ENCODE data around the gene GPR142. TPM values are rescaled to one million over a fixed set of nuclear protein-coding genes. Genes with fewer than 3 reads are reported as not detected.
A peak's percentile ranks its signal among the peaks of the same experiment; 100 is the strongest.

Gene GPR142
- total and polyA plus RNA-seq, 2 of the 13 experiments (the other 11 are each of a cell fraction or from before 2014, with no cell fraction given) = not detected

- TF ChIP-seq KLF11 (CRISPR knock-in tag; IDR thresholded peaks at IDR 0.05) = no peak
- no peak for TF ChIP-seq NFE2 (CRISPR knock-in tag; IDR thresholded peaks at IDR 0.05)
- TF ChIP-seq TRIM22 (IDR thresholded peaks at IDR 0.05) = no peak
- TF ChIP-seq REPIN1 (CRISPR knock-in tag; IDR thresholded peaks at IDR 0.05; ENCODE audit: borderline replicate concordance, low read depth) = no peak
- TF ChIP-seq ZNF496 (CRISPR knock-in tag; IDR thresholded peaks at IDR 0.05; ENCODE audit: insufficient replicate concordance) = no peak
- no peak overlapping the region for H3K4me3 ChIP-seq (replicated peaks in 1 of 3; ENCODE audit: insufficient read depth in 1 of 3, low read depth in 2 of 3, low read length in 3 of 3)
- no peaks in the 10 kb centered on the region for H3K9me3 ChIP-seq (ENCODE audit: low read length)
- in situ Hi-C loops (cut with HindIII; ENCODE audit: extremely low pct_ligation_motif_present, low pct_unique_long_range_greater_than_20kb) = no loop called here
- no peaks in the 10 kb centered on the region for H4K20me1 ChIP-seq (ENCODE audit: insufficient read depth, low read length)
- H3K4me1 ChIP-seq (ENCODE audit: insufficient read depth, low read length) = no peaks in the 10 kb centered on the region
- peak; percentile 44 for ATAC-seq
- DNase-seq (ENCODE audit: low spot score) = no peak
- no peak for FAIRE-seq
- H3K79me2 ChIP-seq (ENCODE audit: insufficient read depth, low read length) = no peaks in the 10 kb centered on the region
- CTCF ChIA-PET (ENCODE audit: low intra/inter-chr PET ratio, low total read pairs) = interaction anchor here (2.0 kb wide), 1 partner anchor 60 kb away, joined by 10 read pairs; no protein-coding TSS in a partner anchor
- H3K27ac ChIP-seq (ENCODE audit: extremely low read length, insufficient read depth, low read length) = no peak overlapping the region
- BruUV-seq (replicated peaks) = no TSS peak
- H3K4me2 ChIP-seq (ENCODE audit: low read depth, low read length) = no peak overlapping the region
- no peak overlapping the region for H2AFZ ChIP-seq (ENCODE audit: low read length)
- no peak overlapping the region for H3K9ac ChIP-seq (ENCODE audit: insufficient read depth, low read depth, low read length)
- intact Hi-C loops (cut with micrococcal nuclease; ENCODE audit: unreplicated experiment) = loop anchor here (1.0 kb wide), 1 partner anchor 60 kb away; no protein-coding TSS in a partner anchor
- no peaks in the 10 kb centered on the region for H3K36me3 ChIP-seq (replicated peaks in 1 of 2; ENCODE audit: control insufficient read depth in 1 of 2, insufficient read depth in 2 of 2, low read length in 2 of 2)
- WGBS (ENCODE audit: low lambda C conversion rate) = 19% methylated on average over 7 of the region's 7 CpGs
- peaks cover 4 to 76% of the 10 kb centered on the region in 2 experiments; a peak in 4 of 5 replicates for H3K27me3 ChIP-seq (ENCODE audit: control insufficient read depth in 1 of 2, insufficient read depth in 2 of 2, low read length in 2 of 2)
- POLR2A ChIA-PET = no interaction called here
Measured at GRCh38 chr17:74360899-74361229, 6.4 kb upstream of the GPR142 start.

- H3K9ac ChIP-seq (ENCODE audit: insufficient read depth, low read depth, low read length) = no peak within 1 kb of the TSS
- H3K36me3 ChIP-seq (replicated peaks in 1 of 2; ENCODE audit: control insufficient read depth in 1 of 2, insufficient read depth in 2 of 2, low read length in 2 of 2) = no peaks in the 10 kb centered on the region
- no peaks in the 10 kb centered on the region for H3K79me2 ChIP-seq (ENCODE audit: insufficient read depth, low read length)
- H3K4me2 ChIP-seq (ENCODE audit: low read depth, low read length) = no peak within 1 kb of the TSS
- ATAC-seq = peak; percentile 92
- ChIA-PET POLR2A (no interaction called here), CTCF (ENCODE audit: low intra/inter-chr PET ratio, low total read pairs) (interaction anchor here (2.0 kb wide), 1 partner anchor 61 kb away, joined by 10 read pairs; no protein-coding TSS in a partner anchor)
- no peak within 1 kb of the TSS for H3K27ac ChIP-seq (ENCODE audit: extremely low read length, insufficient read depth, low read length)
- in situ Hi-C loops (cut with HindIII; ENCODE audit: extremely low pct_ligation_motif_present, low pct_unique_long_range_greater_than_20kb) = no loop called here
- no TSS peak for BruUV-seq (replicated peaks)
- peaks cover 4 to 72% of the 10 kb centered on the region in 2 experiments; a peak in 4 of 5 replicates for H3K27me3 ChIP-seq (ENCODE audit: control insufficient read depth in 1 of 2, insufficient read depth in 2 of 2, low read length in 2 of 2)
- FAIRE-seq = no peak
- intact Hi-C loops (cut with micrococcal nuclease; ENCODE audit: unreplicated experiment) = loop anchor here (1.0 kb wide), 1 partner anchor 60 kb away; no protein-coding TSS in a partner anchor
- WGBS (ENCODE audit: low lambda C conversion rate) = 19% methylated on average over 15 of the region's 28 CpGs
- peak; percentile 30 for DNase-seq (ENCODE audit: low spot score)
- no peaks in the 10 kb centered on the region for H4K20me1 ChIP-seq (ENCODE audit: insufficient read depth, low read length)
- no peak within 1 kb of the TSS for H3K4me3 ChIP-seq (replicated peaks in 1 of 3; ENCODE audit: insufficient read depth in 1 of 3, low read depth in 2 of 3, low read length in 3 of 3)
- H3K4me1 ChIP-seq (ENCODE audit: insufficient read depth, low read length) = no peaks in the 10 kb centered on the region
- H2AFZ ChIP-seq (ENCODE audit: low read length) = no peak within 1 kb of the TSS
- H3K9me3 ChIP-seq (ENCODE audit: low read length) = no peaks in the 10 kb centered on the region
- TF ChIP-seq STAG1 (CRISPR knock-in tag; IDR thresholded peaks at IDR 0.05) = peak; percentile 62
- TF ChIP-seq RAD21 (CRISPR knock-in tag; IDR thresholded peaks at IDR 0.05) = peak; percentile 64
- TF ChIP-seq, protein P1, sequence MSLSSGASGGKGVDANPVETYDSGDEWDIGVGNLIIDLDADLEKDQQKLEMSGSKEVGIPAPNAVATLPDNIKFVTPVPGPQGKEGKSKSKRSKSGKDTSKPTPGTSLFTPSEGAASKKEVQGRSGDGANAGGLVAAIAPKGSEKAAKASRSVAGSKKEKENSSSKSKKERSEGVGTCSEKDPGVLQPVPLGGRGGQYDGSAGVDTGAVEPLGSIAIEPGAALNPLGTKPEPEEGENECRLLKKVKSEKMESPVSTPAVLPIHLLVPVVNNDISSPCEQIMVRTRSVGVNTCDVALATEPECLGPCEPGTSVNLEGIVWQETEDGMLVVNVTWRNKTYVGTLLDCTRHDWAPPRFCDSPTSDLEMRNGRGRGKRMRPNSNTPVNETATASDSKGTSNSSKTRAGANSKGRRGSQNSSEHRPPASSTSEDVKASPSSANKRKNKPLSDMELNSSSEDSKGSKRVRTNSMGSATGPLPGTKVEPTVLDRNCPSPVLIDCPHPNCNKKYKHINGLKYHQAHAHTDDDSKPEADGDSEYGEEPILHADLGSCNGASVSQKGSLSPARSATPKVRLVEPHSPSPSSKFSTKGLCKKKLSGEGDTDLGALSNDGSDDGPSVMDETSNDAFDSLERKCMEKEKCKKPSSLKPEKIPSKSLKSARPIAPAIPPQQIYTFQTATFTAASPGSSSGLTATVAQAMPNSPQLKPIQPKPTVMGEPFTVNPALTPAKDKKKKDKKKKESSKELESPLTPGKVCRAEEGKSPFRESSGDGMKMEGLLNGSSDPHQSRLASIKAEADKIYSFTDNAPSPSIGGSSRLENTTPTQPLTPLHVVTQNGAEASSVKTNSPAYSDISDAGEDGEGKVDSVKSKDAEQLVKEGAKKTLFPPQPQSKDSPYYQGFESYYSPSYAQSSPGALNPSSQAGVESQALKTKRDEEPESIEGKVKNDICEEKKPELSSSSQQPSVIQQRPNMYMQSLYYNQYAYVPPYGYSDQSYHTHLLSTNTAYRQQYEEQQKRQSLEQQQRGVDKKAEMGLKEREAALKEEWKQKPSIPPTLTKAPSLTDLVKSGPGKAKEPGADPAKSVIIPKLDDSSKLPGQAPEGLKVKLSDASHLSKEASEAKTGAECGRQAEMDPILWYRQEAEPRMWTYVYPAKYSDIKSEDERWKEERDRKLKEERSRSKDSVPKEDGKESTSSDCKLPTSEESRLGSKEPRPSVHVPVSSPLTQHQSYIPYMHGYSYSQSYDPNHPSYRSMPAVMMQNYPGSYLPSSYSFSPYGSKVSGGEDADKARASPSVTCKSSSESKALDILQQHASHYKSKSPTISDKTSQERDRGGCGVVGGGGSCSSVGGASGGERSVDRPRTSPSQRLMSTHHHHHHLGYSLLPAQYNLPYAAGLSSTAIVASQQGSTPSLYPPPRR (CRISPR knock-in tag; IDR thresholded peaks at IDR 0.05; ENCODE audit: borderline replicate concordance) = 0 out of 2 replicates have a peak, but pooled peaks have one; percentile 22
- TF ChIP-seq JUND (CRISPR knock-in tag; IDR thresholded peaks at IDR 0.05) = no peak
- 0 out of 2 replicates have a peak, but pooled peaks have one; percentile 31 for TF ChIP-seq ZMYM3 (CRISPR knock-in tag; IDR thresholded peaks at IDR 0.05)
- TF ChIP-seq NFKB2 (CRISPR knock-in tag; IDR thresholded peaks at IDR 0.05; ENCODE audit: borderline replicate concordance) = peak; percentile 67; the same call in 1 of the 2 replicates
Measured at GRCh38 chr17:74361230-74362068, 5.9 kb upstream of the GPR142 start, which contains the start of gene BTBD17. Gene BTBD17, minus strand, starts transcription at chr17:74361868. Its CDS starts 49 bp downstream, at chr17:74361819.

Data from HepG2 (cell line).